SK-MEL-5 (cell line): ENCODE results near the gene TTC34. TPM values are rescaled to one million over a fixed set of nuclear protein-coding genes. Genes with fewer than 3 reads are reported as not detected.

ENCODE experiments used
- DNase-seq: peaks from one replicate; pipeline ENCODE4 v3.0.0-alpha.2; 2016; ENCODE audit warnings: low read depth, low spot score
- in situ Hi-C: cut with HindIII; loops from 2 replicates; pipeline ENCODE4 v1.10.0; 2016; ENCODE audit warnings: low sequenced_read_pairs, high pct_unique_total_duplicates, low pct_unique_long_range_greater_than_20kb
- total RNA-seq: library from RNA; depleted of rRNA; stranded (reverse); fragments of >200 nt; shearing (Covaris generic); gene quantifications from 2 replicates; pipeline ENCODE4 v1.2.3, GENCODE V29; 2014

TTC34 gene
- total RNA-seq, 1 experiment from 2014 or later = 0.03 TPM

GRCh38 chr1:2597441-2598328 is 203.8 kb downstream of the TTC34 start:
- in situ Hi-C loops = no loop called here
- DNase-seq = no peak

- in situ Hi-C loops = no loop called here
- DNase-seq = no peak
These were observed 204.8 kb downstream of the TTC34 start for GRCh38 chr1:2596530-2597333.

- in situ Hi-C loops = no loop called here
- DNase-seq = no peak
These were observed 205.5 kb downstream of the TTC34 start for GRCh38 chr1:2595812-2596529.

- in situ Hi-C loops = no loop called here
These were observed 206.2 kb downstream of the TTC34 start for GRCh38 chr1:2595261-2595811.

GRCh38 chr1:2594641-2595131 is 206.8 kb downstream of the TTC34 start:
- no peak for DNase-seq
- in situ Hi-C loops = no loop called here

More at GRCh38 chr1:2595261-2595811, 206.2 kb downstream of the TTC34 start:
- no peak for DNase-seq

- in situ Hi-C loops = no loop called here
- no peak for DNase-seq
These were observed 207.4 kb downstream of the TTC34 start for GRCh38 chr1:2594001-2594640.

- in situ Hi-C loops = no loop called here
These were observed 208.1 kb downstream of the TTC34 start for GRCh38 chr1:2593251-2593878.

GRCh38 chr1:2592672-2593071 is 208.8 kb downstream of the TTC34 start:
- no peak for DNase-seq
- in situ Hi-C loops = no loop called here

More at GRCh38 chr1:2593251-2593878, 208.1 kb downstream of the TTC34 start:
- DNase-seq = no peak

- DNase-seq = no peak
- in situ Hi-C loops = no loop called here
These were observed 209.8 kb downstream of the TTC34 start for GRCh38 chr1:2591581-2592261.

GRCh38 chr1:2591233-2591580 is 210.3 kb downstream of the TTC34 start:
- DNase-seq = no peak
- in situ Hi-C loops = no loop called here

- in situ Hi-C loops = no loop called here
- DNase-seq = no peak
These were observed 211.0 kb downstream of the TTC34 start for GRCh38 chr1:2590233-2591141.

- DNase-seq = no peak
- in situ Hi-C loops = no loop called here
These were observed 211.9 kb downstream of the TTC34 start for GRCh38 chr1:2589431-2590232.

GRCh38 chr1:2588661-2589430 is 212.6 kb downstream of the TTC34 start:
- no peak for DNase-seq
- in situ Hi-C loops = no loop called here
